Liver (tissue), 9 donors: ENCODE measurements around the gene ACOXL. TPM values are rescaled to one million over a fixed set of nuclear protein-coding genes. Genes with fewer than 3 reads are reported as not detected.

Source experiments
- DNase-seq: peaks from one replicate; pipeline ENCODE4 v3.0.0-alpha.2; 2017; ENCODE audit warnings: low spot score
- H3K27ac ChIP-seq, 2 donors: one replicate each; pipeline ENCODE4 v1.7.0; 2013; ENCODE audit warnings: inconsistent platforms in 2 of 2, low read length in 2 of 2, control low read depth in 1 of 2, low read depth in 1 of 2, mild to moderate bottlenecking in 1 of 2
- H3K27me3 ChIP-seq, 4 donors: one replicate each; pipeline versions ENCODE4 v1.6.1 to v1.7.0; 2013; ENCODE audit warnings: low read length in 3 of 4, inconsistent platforms in 1 of 4, mild to moderate bottlenecking in 1 of 4, moderate library complexity in 1 of 4; ENCODE audit not compliant: control insufficient read depth in 4 of 4, insufficient read depth in 4 of 4
- H3K36me3 ChIP-seq, 4 donors: one replicate each; pipeline versions ENCODE4 v1.6.1 to v1.7.0; 2013; ENCODE audit warnings: low read length in 3 of 4, mild to moderate bottlenecking in 3 of 4, low read depth in 1 of 4, moderate library complexity in 1 of 4; ENCODE audit not compliant: control insufficient read depth in 4 of 4, insufficient read depth in 3 of 4
- H3K4me1 ChIP-seq, 4 donors: one replicate each; pipeline versions ENCODE4 v1.6.1 to v1.7.0; 2013; ENCODE audit warnings: low read length in 3 of 4, mild to moderate bottlenecking in 3 of 4, moderate library complexity in 1 of 4; ENCODE audit not compliant: control insufficient read depth in 4 of 4, insufficient read depth in 4 of 4
- H3K4me3 ChIP-seq, 3 donors: one replicate each; pipeline versions ENCODE4 v1.6.1 to v1.7.0; 2013; ENCODE audit warnings: low read length in 3 of 3, control low read depth in 1 of 3, low read depth in 1 of 3, mild to moderate bottlenecking in 1 of 3
- H3K9ac ChIP-seq, 2 donors: one replicate each; pipeline ENCODE4 v1.7.0; 2013; ENCODE audit warnings: low read length in 2 of 2, mild to moderate bottlenecking in 2 of 2, moderate library complexity in 2 of 2, control low read depth in 1 of 2, low read depth in 1 of 2
- H3K9me3 ChIP-seq, 4 donors: one replicate each; pipeline versions ENCODE4 v1.6.1 to v1.7.0; 2013; ENCODE audit warnings: low read length in 3 of 4; ENCODE audit not compliant: control insufficient read depth in 4 of 4
- ATF3 ChIP-seq: IDR thresholded peaks from 2 replicates; pipeline ENCODE4 v1.6.1; 2016; ENCODE audit warnings: antibody characterized with exemption
- EGR1 ChIP-seq, 2 donors: IDR thresholded peaks; 2 replicates each; pipeline ENCODE4 v1.6.1; 2016 to 2018; ENCODE audit warnings: antibody characterized with exemption in 2 of 2, low read depth in 2 of 2
- FOXA1 ChIP-seq: IDR thresholded peaks from 2 replicates; pipeline ENCODE4 v1.6.1; 2016; ENCODE audit warnings: antibody characterized with exemption
- FOXA2 ChIP-seq: IDR thresholded peaks from 2 replicates; pipeline ENCODE4 v1.6.1; 2016; ENCODE audit warnings: antibody characterized with exemption
- GABPA ChIP-seq, 2 donors: IDR thresholded peaks in 1 of 2; conservative IDR thresholded peaks in 1 of 2; 2 replicates each; pipeline ENCODE4 v1.6.1; 2016; ENCODE audit warnings: antibody characterized with exemption in 2 of 2, mild to moderate bottlenecking in 1 of 2, moderate library complexity in 1 of 2
- HNF4A ChIP-seq, 2 donors: conservative IDR thresholded peaks; 2 replicates each; pipeline ENCODE4 v1.6.1; 2016; ENCODE audit warnings: antibody characterized with exemption in 2 of 2, mild to moderate bottlenecking in 2 of 2
- HNF4G ChIP-seq: IDR thresholded peaks from 2 replicates; pipeline ENCODE4 v1.6.1; 2016; ENCODE audit warnings: antibody characterized with exemption
- JUND ChIP-seq, 2 donors: IDR thresholded peaks; 2 replicates each; pipeline ENCODE4 v1.6.1; 2016; ENCODE audit warnings: antibody characterized with exemption in 2 of 2
- MAX ChIP-seq: IDR thresholded peaks from 2 replicates; pipeline ENCODE4 v1.6.1; 2016; ENCODE audit warnings: antibody characterized with exemption
- NR2F2 ChIP-seq: IDR thresholded peaks from 2 replicates; pipeline ENCODE4 v1.6.1; 2016; ENCODE audit warnings: antibody characterized with exemption
- RAD21 ChIP-seq, 2 donors: IDR thresholded peaks; 2 replicates each; pipeline ENCODE4 v1.6.1; 2016; ENCODE audit warnings: antibody characterized with exemption in 2 of 2, mild to moderate bottlenecking in 2 of 2
- REST ChIP-seq: IDR thresholded peaks from 2 replicates; pipeline ENCODE4 v1.6.1; 2016; ENCODE audit warnings: antibody characterized with exemption, mild to moderate bottlenecking
- RXRA ChIP-seq, 2 donors: IDR thresholded peaks; 2 replicates each; pipeline ENCODE4 v1.6.1; 2017 to 2018; ENCODE audit warnings: antibody characterized with exemption in 2 of 2, mild to moderate bottlenecking in 1 of 2
- SP1 ChIP-seq: IDR thresholded peaks from 2 replicates; pipeline ENCODE4 v1.6.1; 2018; ENCODE audit warnings: antibody characterized with exemption, mild to moderate bottlenecking
- TAF1 ChIP-seq: conservative IDR thresholded peaks from 2 replicates; pipeline ENCODE4 v1.6.1; 2016; ENCODE audit warnings: antibody characterized with exemption, mild to moderate bottlenecking
- YY1 ChIP-seq: IDR thresholded peaks from 2 replicates; pipeline ENCODE4 v1.6.1; 2016; ENCODE audit warnings: antibody characterized with exemption, mild to moderate bottlenecking
- ZBTB33 ChIP-seq: IDR thresholded peaks from 2 replicates; pipeline ENCODE4 v1.6.1; 2016; ENCODE audit warnings: antibody characterized with exemption
- WGBS: extraction: QIAGEN DNeasy Blood & Tissue Kit; methylation state at CpG from one replicate; pipeline ENCODE4 v1.1.7; 2013; 5-methylcytosine and 5-hydroxymethylcytosine counted together
- polyA plus RNA-seq, 2 donors: library from polyadenylated mRNA; stranded (reverse) in 1 of 2; unstranded in 1 of 2; fragments of 200-250 nt in 1 of 2; fragments of >200 nt in 1 of 2; fragmentation: Nextera tagmentation in 1 of 2; extraction: Ambion mirVana in 1 of 2; gene quantifications; one replicate each; pipeline versions ENCODE4 v1.2.1 to v1.2.3, GENCODE V29; 2013 to 2015
- total RNA-seq, 2 donors: library from RNA; depleted of rRNA; stranded (reverse); fragments of >200 nt; gene quantifications; one replicate each; pipeline ENCODE4 v1.2.3, GENCODE V29; 2014
- TF ChIP-seq, protein P1 (sequence below): fragments of 150-350 bp; IDR thresholded peaks from 2 replicates; pipeline ENCODE4 v1.5.1; 2017; ENCODE audit warnings: improper control_type of control experiment, low read depth, low read length; ENCODE audit not compliant: missing input control
- donor health status: healthy.
- donor health status: healthy.
- donor health status: healthy.
- donor health status: healthy.
- donor health status: healthy.

ACOXL gene
- total and polyA plus RNA-seq, 4 donors: 0.07 TPM; not detected in 3

GRCh38 chr2:110993557-110994231, 261.3 kb downstream of the ACOXL start:
- no peak for TF ChIP-seq YY1
- no peak for TF ChIP-seq HNF4A (conservative IDR thresholded peaks at IDR 0.05)
- TF ChIP-seq RXRA (IDR thresholded peaks at IDR 0.05): no peak
- no peak for TF ChIP-seq GABPA (IDR thresholded peaks at IDR 0.05 in 1 of 2, conservative IDR thresholded peaks at IDR 0.05 in 1 of 2)
- TF ChIP-seq HNF4G: no peak
- TF ChIP-seq NR2F2: no peak
- TF ChIP-seq RAD21 (IDR thresholded peaks at IDR 0.05): no peak
- no peak for TF ChIP-seq ATF3
- no peak for TF ChIP-seq FOXA2
- TF ChIP-seq MAX: no peak
- no peak for TF ChIP-seq ZBTB33
- TF ChIP-seq SP1: no peak
- no peak for TF ChIP-seq FOXA1
- TF ChIP-seq REST: no peak
- TF ChIP-seq TAF1: no peak
- TF ChIP-seq JUND (IDR thresholded peaks at IDR 0.05): no peak
- TF ChIP-seq EGR1 (IDR thresholded peaks at IDR 0.05; ENCODE audit: low read depth in 2 of 2): no peak
- no peak for DNase-seq
- no peaks in the 10 kb centered on the region for H3K4me1 ChIP-seq
- H3K9ac ChIP-seq: no peak overlapping the region
- 60% methylated on average over 4 of the region's 4 CpGs for WGBS
- H3K27ac ChIP-seq: no peak overlapping the region
- H3K27me3 ChIP-seq: no peaks in the 10 kb centered on the region
- no peaks in the 10 kb centered on the region for H3K36me3 ChIP-seq
- H3K4me3 ChIP-seq: no peak overlapping the region
- peaks cover 0 to 10% (median 0%) of the 10 kb centered on the region in 4 donors for H3K9me3 ChIP-seq

DNA sequence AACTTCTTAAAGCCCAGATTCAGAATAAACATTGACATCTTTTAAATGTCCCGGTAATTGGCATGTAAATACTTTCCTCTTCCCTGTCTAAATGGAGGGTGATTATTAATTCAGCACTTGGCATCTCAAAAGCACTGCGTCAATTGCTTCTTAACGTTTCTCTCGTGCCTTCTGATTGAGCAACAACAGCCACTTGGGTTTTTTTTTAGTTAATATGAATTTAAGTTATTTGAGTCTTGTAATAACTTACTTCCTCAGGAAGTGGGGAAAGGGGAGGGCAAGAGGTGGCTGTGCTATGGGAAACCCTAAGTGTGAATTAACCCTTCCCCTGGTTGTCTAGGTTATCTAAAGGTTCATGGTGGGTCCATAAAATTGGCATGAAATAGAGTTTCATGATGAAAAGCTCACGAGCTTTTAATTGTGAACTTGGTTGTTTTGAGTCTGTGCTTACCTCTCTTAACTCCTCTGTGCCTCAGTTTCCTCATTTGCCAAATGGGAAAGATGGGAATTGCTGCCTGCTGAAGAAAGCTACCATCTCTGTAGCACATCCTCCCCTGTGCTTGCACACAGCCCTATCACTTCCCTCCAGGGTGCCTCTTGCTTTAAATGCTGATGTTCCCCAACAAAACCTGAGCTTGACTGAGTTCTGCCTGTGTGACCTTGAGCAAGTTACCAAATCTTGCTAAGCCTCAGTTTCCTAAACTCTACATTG, 262.0 kb downstream of the ACOXL start:
- no peak overlapping the region for H3K4me3 ChIP-seq
- H3K4me1 ChIP-seq: no peaks in the 10 kb centered on the region
- 60% methylated on average over 5 of the region's 5 CpGs for WGBS
- no peak overlapping the region for H3K9ac ChIP-seq
- H3K9me3 ChIP-seq: peaks cover 0 to 10% (median 0%) of the 10 kb centered on the region in 4 donors
- DNase-seq: no peak
- no peaks in the 10 kb centered on the region for H3K36me3 ChIP-seq
- H3K27me3 ChIP-seq: no peaks in the 10 kb centered on the region
- TF ChIP-seq, protein P1, sequence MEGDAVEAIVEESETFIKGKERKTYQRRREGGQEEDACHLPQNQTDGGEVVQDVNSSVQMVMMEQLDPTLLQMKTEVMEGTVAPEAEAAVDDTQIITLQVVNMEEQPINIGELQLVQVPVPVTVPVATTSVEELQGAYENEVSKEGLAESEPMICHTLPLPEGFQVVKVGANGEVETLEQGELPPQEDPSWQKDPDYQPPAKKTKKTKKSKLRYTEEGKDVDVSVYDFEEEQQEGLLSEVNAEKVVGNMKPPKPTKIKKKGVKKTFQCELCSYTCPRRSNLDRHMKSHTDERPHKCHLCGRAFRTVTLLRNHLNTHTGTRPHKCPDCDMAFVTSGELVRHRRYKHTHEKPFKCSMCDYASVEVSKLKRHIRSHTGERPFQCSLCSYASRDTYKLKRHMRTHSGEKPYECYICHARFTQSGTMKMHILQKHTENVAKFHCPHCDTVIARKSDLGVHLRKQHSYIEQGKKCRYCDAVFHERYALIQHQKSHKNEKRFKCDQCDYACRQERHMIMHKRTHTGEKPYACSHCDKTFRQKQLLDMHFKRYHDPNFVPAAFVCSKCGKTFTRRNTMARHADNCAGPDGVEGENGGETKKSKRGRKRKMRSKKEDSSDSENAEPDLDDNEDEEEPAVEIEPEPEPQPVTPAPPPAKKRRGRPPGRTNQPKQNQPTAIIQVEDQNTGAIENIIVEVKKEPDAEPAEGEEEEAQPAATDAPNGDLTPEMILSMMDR: no peak
- TF ChIP-seq ZBTB33 (no peak), GABPA (IDR thresholded peaks at IDR 0.05 in 1 of 2, conservative IDR thresholded peaks at IDR 0.05 in 1 of 2) (no peak), JUND (IDR thresholded peaks at IDR 0.05) (no peak), FOXA1 (no peak)
- H3K27ac ChIP-seq: no peak overlapping the region
